Measurements from ENCODE around the gene TBC1D32.
"Not testable (repeated sequence)": the region's sequence is repeated elsewhere in the genome, so short reads cannot be mapped to it uniquely, and the experiment has no call there.

The TBC1D32 gene

DNA sequence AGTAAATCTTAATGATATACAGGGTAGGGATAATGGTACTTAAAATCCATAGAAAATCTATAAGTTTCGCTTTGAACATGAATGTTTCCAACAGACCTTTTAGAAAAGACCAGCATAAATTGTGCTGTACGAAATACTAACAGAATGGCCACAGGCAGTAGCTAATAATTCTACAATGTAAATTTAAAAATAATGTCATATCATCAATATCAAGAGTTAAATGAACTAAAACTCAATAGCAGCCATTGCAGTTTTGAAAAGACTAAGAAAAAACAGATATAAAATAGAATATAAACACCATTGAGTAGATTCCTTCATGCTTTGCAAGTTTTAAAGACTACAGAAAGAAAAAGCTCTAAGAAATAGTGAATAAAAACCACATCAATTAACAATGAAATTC is 14.7 kb downstream of the TBC1D32 start:
- Histone ChIP-seq H3K9me2 (replicated peaks; ENCODE audit: low read depth, low read length) (no peaks in the 10 kb centered on the region), H3K4me3 (ENCODE audit: low read length, poor library complexity, severe bottlenecking) (no peak overlapping the region), H3K9ac (ENCODE audit: low read depth, low read length, poor library complexity, severe bottlenecking) (no peak overlapping the region), H3K27me3 (ENCODE audit: insufficient read depth, low read length, poor library complexity, severe bottlenecking) (no peaks in the 10 kb centered on the region), H3F3A (ENCODE audit: low read depth) (no peaks in the 10 kb centered on the region), H2AFZ (ENCODE audit: low read length) (no peak overlapping the region), H3K9me3 (ENCODE audit: insufficient read depth, low read depth, low read length) (no peaks in the 10 kb centered on the region), H3K4me2 (ENCODE audit: low read depth, low read length, poor library complexity, severe bottlenecking) (no peak overlapping the region), H3K36me3 (ENCODE audit: insufficient read depth, low read length) (peaks cover 15% of the 10 kb centered on the region), H3K4me1 (ENCODE audit: insufficient read depth, low read length, poor library complexity, severe bottlenecking) (no peaks in the 10 kb centered on the region), H4K20me1 (ENCODE audit: insufficient read depth, low read length, poor library complexity, severe bottlenecking) (no peaks in the 10 kb centered on the region), H3K79me2 (ENCODE audit: insufficient read depth, low read length) (no peaks in the 10 kb centered on the region)
- TF ChIP-seq, protein P1, sequence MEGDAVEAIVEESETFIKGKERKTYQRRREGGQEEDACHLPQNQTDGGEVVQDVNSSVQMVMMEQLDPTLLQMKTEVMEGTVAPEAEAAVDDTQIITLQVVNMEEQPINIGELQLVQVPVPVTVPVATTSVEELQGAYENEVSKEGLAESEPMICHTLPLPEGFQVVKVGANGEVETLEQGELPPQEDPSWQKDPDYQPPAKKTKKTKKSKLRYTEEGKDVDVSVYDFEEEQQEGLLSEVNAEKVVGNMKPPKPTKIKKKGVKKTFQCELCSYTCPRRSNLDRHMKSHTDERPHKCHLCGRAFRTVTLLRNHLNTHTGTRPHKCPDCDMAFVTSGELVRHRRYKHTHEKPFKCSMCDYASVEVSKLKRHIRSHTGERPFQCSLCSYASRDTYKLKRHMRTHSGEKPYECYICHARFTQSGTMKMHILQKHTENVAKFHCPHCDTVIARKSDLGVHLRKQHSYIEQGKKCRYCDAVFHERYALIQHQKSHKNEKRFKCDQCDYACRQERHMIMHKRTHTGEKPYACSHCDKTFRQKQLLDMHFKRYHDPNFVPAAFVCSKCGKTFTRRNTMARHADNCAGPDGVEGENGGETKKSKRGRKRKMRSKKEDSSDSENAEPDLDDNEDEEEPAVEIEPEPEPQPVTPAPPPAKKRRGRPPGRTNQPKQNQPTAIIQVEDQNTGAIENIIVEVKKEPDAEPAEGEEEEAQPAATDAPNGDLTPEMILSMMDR (conservative IDR thresholded peaks at IDR 0.05; ENCODE audit: low read length) = no peak
- no peak for TF ChIP-seq EZH2phosphoT487 (IDR thresholded peaks at IDR 0.05; ENCODE audit: borderline replicate concordance)

DNA sequence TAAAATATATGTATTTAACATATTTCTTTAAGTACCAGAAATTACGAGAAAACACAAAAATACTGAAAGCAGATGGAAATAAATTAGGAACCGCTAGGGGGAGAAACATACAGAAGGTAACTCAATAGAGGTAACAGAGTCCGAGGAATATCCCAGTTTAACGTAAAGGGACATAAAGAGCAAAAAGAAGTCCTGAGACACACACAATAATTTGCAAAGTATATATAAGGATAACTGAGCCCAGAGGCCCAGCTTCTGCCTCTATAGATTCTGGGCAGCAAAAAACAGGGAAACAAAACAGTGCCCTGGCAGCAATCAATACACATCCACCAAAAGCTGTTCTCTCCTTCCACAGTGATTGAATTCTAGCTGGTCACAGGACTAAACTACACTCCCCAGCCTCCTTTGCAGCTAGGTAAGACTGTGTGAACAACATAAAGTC is 15.1 kb downstream of the TBC1D32 start:
- Histone ChIP-seq H3K9me2 (replicated peaks; ENCODE audit: low read depth, low read length) (no peaks in the 10 kb centered on the region), H3K4me3 (ENCODE audit: low read length, poor library complexity, severe bottlenecking) (no peak overlapping the region), H3K79me2 (ENCODE audit: insufficient read depth, low read length) (no peaks in the 10 kb centered on the region), H2AFZ (ENCODE audit: low read length) (no peak overlapping the region), H3K4me1 (ENCODE audit: insufficient read depth, low read length, poor library complexity, severe bottlenecking) (no peaks in the 10 kb centered on the region), H3K9me3 (ENCODE audit: insufficient read depth, low read depth, low read length) (no peaks in the 10 kb centered on the region), H3K4me2 (ENCODE audit: low read depth, low read length, poor library complexity, severe bottlenecking) (no peak overlapping the region), H4K20me1 (ENCODE audit: insufficient read depth, low read length, poor library complexity, severe bottlenecking) (no peaks in the 10 kb centered on the region), H3K27me3 (ENCODE audit: insufficient read depth, low read length, poor library complexity, severe bottlenecking) (no peaks in the 10 kb centered on the region), H3F3A (ENCODE audit: low read depth) (no peaks in the 10 kb centered on the region), H3K36me3 (ENCODE audit: insufficient read depth, low read length) (peaks cover 15% of the 10 kb centered on the region), H3K9ac (ENCODE audit: low read depth, low read length, poor library complexity, severe bottlenecking) (no peak overlapping the region)
- TF ChIP-seq, protein P1 (conservative IDR thresholded peaks at IDR 0.05; ENCODE audit: low read length) = no peak
- no peak for TF ChIP-seq EZH2phosphoT487 (IDR thresholded peaks at IDR 0.05; ENCODE audit: borderline replicate concordance)

DNA sequence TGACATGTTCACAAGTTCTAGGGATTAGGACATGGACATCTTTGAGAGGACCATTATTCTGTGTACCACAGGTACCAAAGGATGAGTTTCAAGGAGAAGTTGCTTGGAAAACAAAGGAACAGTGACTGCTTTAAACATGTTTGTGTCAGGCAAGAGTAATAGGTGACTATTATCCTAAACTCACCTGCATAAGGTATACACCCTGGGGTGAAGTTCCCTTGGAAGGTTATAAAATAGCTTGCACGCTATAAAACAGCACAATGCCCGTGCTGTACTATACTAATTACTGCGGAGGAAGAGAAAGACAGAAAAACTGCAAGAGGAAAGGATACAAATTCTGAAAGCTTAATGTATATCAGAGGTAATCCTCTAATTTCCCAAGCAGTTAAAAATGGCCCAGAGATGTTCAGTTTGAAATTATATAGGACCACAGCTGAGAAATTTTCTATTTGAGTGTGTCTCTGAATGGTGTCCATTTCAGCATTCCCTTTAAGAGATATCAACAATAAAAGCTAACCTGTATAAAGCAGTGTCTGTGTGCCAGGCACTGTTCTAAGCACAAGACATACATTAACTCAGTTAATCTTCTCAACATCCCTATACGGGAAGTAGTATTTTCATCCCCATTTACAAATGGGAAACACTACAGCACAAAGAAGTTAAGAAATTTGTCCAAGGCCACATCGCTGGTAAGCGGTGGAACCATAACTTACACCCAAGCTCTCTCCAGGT is 19.7 kb downstream of the TBC1D32 start:
- H3K4me1 ChIP-seq (ENCODE audit: insufficient read depth, low read length, poor library complexity, severe bottlenecking) = no peaks in the 10 kb centered on the region
- H3F3A ChIP-seq (ENCODE audit: low read depth) = no peaks in the 10 kb centered on the region
- no peak overlapping the region for H3K4me2 ChIP-seq (ENCODE audit: low read depth, low read length, poor library complexity, severe bottlenecking)
- no peaks in the 10 kb centered on the region for H3K79me2 ChIP-seq (ENCODE audit: insufficient read depth, low read length)
- H3K9me3 ChIP-seq (ENCODE audit: insufficient read depth, low read depth, low read length) = no peaks in the 10 kb centered on the region
- TF ChIP-seq, protein P1 (conservative IDR thresholded peaks at IDR 0.05; ENCODE audit: low read length) = no peak
- no peak for TF ChIP-seq EZH2phosphoT487 (IDR thresholded peaks at IDR 0.05; ENCODE audit: borderline replicate concordance)
- H3K4me3 ChIP-seq (ENCODE audit: low read length, poor library complexity, severe bottlenecking) = no peak overlapping the region
- peaks cover 8% of the 10 kb centered on the region for H3K36me3 ChIP-seq (ENCODE audit: insufficient read depth, low read length)
- H2AFZ ChIP-seq (ENCODE audit: low read length) = no peak overlapping the region
- no peaks in the 10 kb centered on the region for H3K27me3 ChIP-seq (ENCODE audit: insufficient read depth, low read length, poor library complexity, severe bottlenecking)
- H3K9me2 ChIP-seq (replicated peaks; ENCODE audit: low read depth, low read length) = no peaks in the 10 kb centered on the region
- no peaks in the 10 kb centered on the region for H4K20me1 ChIP-seq (ENCODE audit: insufficient read depth, low read length, poor library complexity, severe bottlenecking)
- H3K9ac ChIP-seq (ENCODE audit: low read depth, low read length, poor library complexity, severe bottlenecking) = no peak overlapping the region

DNA sequence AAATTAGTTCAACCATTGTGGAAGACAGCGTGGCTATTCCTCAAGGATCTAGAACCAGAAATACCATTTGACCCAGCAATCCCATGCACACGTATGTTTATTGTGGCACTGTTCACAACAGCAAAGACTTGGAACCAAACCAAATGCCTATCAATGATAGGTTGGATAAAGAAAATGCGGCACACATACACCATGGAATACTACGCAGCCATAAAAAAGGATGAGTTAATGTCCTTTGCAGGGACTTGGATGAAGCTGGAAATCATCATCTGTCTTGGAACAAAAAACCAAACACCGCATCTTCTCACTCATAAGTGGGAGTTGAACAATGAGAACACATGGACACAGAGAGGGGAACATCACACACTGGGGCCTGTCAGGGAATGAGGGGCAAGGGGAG is 22.5 kb downstream of the TBC1D32 start:
- not testable (repeated sequence) for H3K36me3 ChIP-seq (ENCODE audit: insufficient read depth, low read length); H3K9me2 ChIP-seq (replicated peaks; ENCODE audit: low read depth, low read length); H3K9me3 ChIP-seq (ENCODE audit: insufficient read depth, low read depth, low read length); H2AFZ ChIP-seq (ENCODE audit: low read length); H3K79me2 ChIP-seq (ENCODE audit: insufficient read depth, low read length); H3K9ac ChIP-seq (ENCODE audit: low read depth, low read length, poor library complexity, severe bottlenecking); H3F3A ChIP-seq (ENCODE audit: low read depth); H3K27me3 ChIP-seq (ENCODE audit: insufficient read depth, low read length, poor library complexity, severe bottlenecking); H3K4me3 ChIP-seq (ENCODE audit: low read length, poor library complexity, severe bottlenecking); H3K4me2 ChIP-seq (ENCODE audit: low read depth, low read length, poor library complexity, severe bottlenecking); H4K20me1 ChIP-seq (ENCODE audit: insufficient read depth, low read length, poor library complexity, severe bottlenecking); H3K4me1 ChIP-seq (ENCODE audit: insufficient read depth, low read length, poor library complexity, severe bottlenecking)

Measured in Loucy (cell line).